Adrenal gland (tissue), 12 donors: Measurements from ENCODE around the gene MUC2. TPM values are rescaled to one million over a fixed set of nuclear protein-coding genes. Genes with fewer than 3 reads are reported as not detected.

Source experiments
- DNase-seq, 7 donors: peaks; one replicate each; pipeline ENCODE4 v3.0.0-alpha.2; 2019 to 2020
- H3K27ac ChIP-seq, 5 donors: fragments of 200-600 bp; sonication (generic) in 4 of 5; 1 replicate in 3 of 5; 2 replicates in 2 of 5; pipeline versions ENCODE4 v1.5.1 to v1.8.0; 2016 to 2020; ENCODE audit warnings: mild to moderate bottlenecking in 1 of 5
- H3K27me3 ChIP-seq: fragments of 200-600 bp; 2 replicates; pipeline ENCODE4 v1.8.0; 2021
- H3K36me3 ChIP-seq, 2 donors: fragments of 200-600 bp; replicated peaks in 1 of 2; 1 replicate in 1 of 2; 2 replicates in 1 of 2; pipeline versions ENCODE4 v1.5.1 to v1.8.0; 2018 to 2022
- H3K4me1 ChIP-seq, 2 donors: fragments of 200-600 bp; replicated peaks in 1 of 2; 1 replicate in 1 of 2; 2 replicates in 1 of 2; pipeline versions ENCODE4 v1.5.1 to v1.8.0; 2018 to 2021
- H3K4me3 ChIP-seq, 4 donors: fragments of 200-600 bp; sonication (generic) in 3 of 4; one replicate each; pipeline ENCODE4 v1.5.1; 2016 to 2018
- H3K9me3 ChIP-seq, 3 donors: fragments of 200-600 bp; sonication (generic) in 1 of 3; replicated peaks in 1 of 3; 1 replicate in 2 of 3; 2 replicates in 1 of 3; pipeline versions ENCODE4 v1.5.1 to v1.8.0; 2016 to 2021
- CTCF ChIP-seq, 6 experiments: fragments of 450-650 bp in 4 of 6; fragments of 200-600 bp in 2 of 6; sonication (generic) in 1 of 6; IDR thresholded peaks; 1 replicate in 5 of 6; 2 replicates in 1 of 6; pipeline versions ENCODE4 v1.5.1 to v1.8.0; 2016 to 2021; ENCODE audit warnings: antibody characterized with exemption in 6 of 6, mild to moderate bottlenecking in 2 of 6, moderate library complexity in 1 of 6
- POLR2A ChIP-seq, 2 donors: fragments of 450-650 bp; IDR thresholded peaks; one replicate each; pipeline ENCODE4 v1.6.1; 2017; ENCODE audit warnings: antibody characterized with exemption in 2 of 2, mild to moderate bottlenecking in 2 of 2, moderate library complexity in 1 of 2
- WGBS, 4 donors: extraction: QIAGEN DNeasy Blood & Tissue Kit in 2 of 4; methylation state at CpG; one replicate each; pipeline versions ENCODE4 v1.1.5 to v1.1.7; 2013 to 2017; 5-methylcytosine and 5-hydroxymethylcytosine counted together
- intact Hi-C, 2 donors: fragments of 100-400 bp; cut with DNase I; formaldehyde crosslinking; loops; one replicate each; pipeline versions ENCODE4 v1.14.1 to v1.15.0; 2022 to 2023
- polyA plus RNA-seq, 3 donors: library from polyadenylated mRNA; stranded (reverse); fragments of 200-250 nt in 2 of 3; fragments of 350-450 nt in 1 of 3; fragmentation: Illumina TruSeq in 1 of 3; extraction: RNeasy Lipid Tissue Mini Kit (QIAGEN cat#74804) in 1 of 3; gene quantifications; one replicate each; pipeline ENCODE4 v1.2.3, GENCODE V29; 2013 to 2014
- total RNA-seq, 9 donors: library from RNA; depleted of rRNA in 4 of 9; stranded (reverse); fragments of >200 nt in 4 of 9; fragments of 120-200 nt in 1 of 9; fragmentation: NEBNext Ultra II Directional in 1 of 9; extraction: Animal tissue kit (Norgen Biotek cat#: 25700) in 1 of 9; gene quantifications; one replicate each; pipeline versions ENCODE4 v1.1.0 to v1.2.4, GENCODE V29; 2013 to 2023
- donor health status: healthy with polysubstance abuse.
- donor health status: Bipolar disorder and iron deficiency.
- donor health status: DM: yes; HTN: yes; CAD: no.
- donor health status: DM: no; HTN: no; CAD: no.
- donor health status: DM: no; HTN: no; CAD: no.
- donor health status: DM: yes; HTN: yes; CAD: no.

MUC2 gene
- total and polyA plus RNA-seq, 12 donors, result under 0.01 to 0.31 (median 0.12) TPM; not detected in 7

- H3K27ac ChIP-seq, result no peak overlapping the region
- intact Hi-C loops, result no loop called here
- no peaks in the 10 kb centered on the region for H3K9me3 ChIP-seq
- H3K4me1 ChIP-seq, result peaks cover 0 to 4% of the 10 kb centered on the region in 2 donors
- no peak overlapping the region for H3K4me3 ChIP-seq
- TF ChIP-seq POLR2A (IDR thresholded peaks at IDR 0.05) (no peak), CTCF (IDR thresholded peaks at IDR 0.05) (no peak)
- H3K36me3 ChIP-seq, result no peaks in the 10 kb centered on the region
- WGBS, 4 donors, result 71 to 83% (median 82%) methylated on average over 13 to 29 of the region's 29 CpGs
- H3K27me3 ChIP-seq, result no peaks in the 10 kb centered on the region
- no peak for DNase-seq
Measured at GRCh38 chr11:1035577-1036283, 38.9 kb upstream of the MUC2 start.

- intact Hi-C loops, result no loop called here
Measured at GRCh38 chr11:1036303-1036923, 38.3 kb upstream of the MUC2 start, which contains the start of gene MUC6. Gene MUC6, minus strand, starts transcription at chr11:1036718. Its CDS starts 63 bp downstream, at chr11:1036655.

GRCh38 chr11:1036931-1037330 is 37.7 kb upstream of the MUC2 start:
- Histone ChIP-seq H3K36me3 (no peaks in the 10 kb centered on the region), H3K4me3 (no peak overlapping the region), H3K27me3 (peaks cover 4% of the 10 kb centered on the region), H3K9me3 (no peaks in the 10 kb centered on the region), H3K27ac (no peak overlapping the region), H3K4me1 (peaks cover 0 to 4% of the 10 kb centered on the region in 2 donors)
- DNase-seq, result no peak
- 64 to 72% (median 66%) methylated on average over 4 to 13 of the region's 13 CpGs; no CpG with 5 or more reads in 1 of the 4 donors for WGBS, 4 donors
- TF ChIP-seq POLR2A (IDR thresholded peaks at IDR 0.05), result no peak
- no peak for TF ChIP-seq CTCF (IDR thresholded peaks at IDR 0.05)
- intact Hi-C loops, result no loop called here

More at GRCh38 chr11:1036303-1036923, 38.3 kb upstream of the MUC2 start, which contains the start of gene MUC6:
- Histone ChIP-seq H3K36me3 (no peaks in the 10 kb centered on the region), H3K4me3 (no peak within 1 kb of the TSS), H3K27me3 (peaks cover 3% of the 10 kb centered on the region), H3K27ac (no peak within 1 kb of the TSS), H3K4me1 (peaks cover 0 to 4% of the 10 kb centered on the region in 2 donors), H3K9me3 (no peaks in the 10 kb centered on the region)
- 73 to 79% methylated on average over 38 to 39 of the region's 42 CpGs; no CpG with 5 or more reads in 2 of the 4 donors for WGBS, 4 donors
- no peak for DNase-seq
- TF ChIP-seq CTCF (IDR thresholded peaks at IDR 0.05), result no peak

GRCh38 chr11:1037506-1038055 is 37.1 kb upstream of the MUC2 start:
- TF ChIP-seq POLR2A (IDR thresholded peaks at IDR 0.05) (no peak), CTCF (IDR thresholded peaks at IDR 0.05) (no peak)
- Histone ChIP-seq H3K27ac (no peak overlapping the region), H3K4me1 (peaks cover 0 to 4% of the 10 kb centered on the region in 2 donors), H3K4me3 (no peak overlapping the region), H3K9me3 (no peaks in the 10 kb centered on the region), H3K36me3 (no peaks in the 10 kb centered on the region), H3K27me3 (peaks cover 4% of the 10 kb centered on the region)
- no peak for DNase-seq
- intact Hi-C loops, result no loop called here
- 80 to 97% (median 84%) methylated on average over 6 to 26 of the region's 26 CpGs for WGBS, 4 donors
